HG03342 (cell line): Measurements from ENCODE around the gene IL1RN.

Experiments
- ATAC-seq: cut with Tn5 transposase; IDR thresholded peaks from one replicate; pipeline ENCODE4 v1.9.1; 2021; ENCODE audit warnings: mild to moderate bottlenecking, moderate library complexity; ENCODE audit not compliant: unreplicated experiment

Gene IL1RN

GRCh38 chr2:113102133-113102532 is 25.3 kb upstream of the IL1RN start:
- no peak for ATAC-seq

DNA sequence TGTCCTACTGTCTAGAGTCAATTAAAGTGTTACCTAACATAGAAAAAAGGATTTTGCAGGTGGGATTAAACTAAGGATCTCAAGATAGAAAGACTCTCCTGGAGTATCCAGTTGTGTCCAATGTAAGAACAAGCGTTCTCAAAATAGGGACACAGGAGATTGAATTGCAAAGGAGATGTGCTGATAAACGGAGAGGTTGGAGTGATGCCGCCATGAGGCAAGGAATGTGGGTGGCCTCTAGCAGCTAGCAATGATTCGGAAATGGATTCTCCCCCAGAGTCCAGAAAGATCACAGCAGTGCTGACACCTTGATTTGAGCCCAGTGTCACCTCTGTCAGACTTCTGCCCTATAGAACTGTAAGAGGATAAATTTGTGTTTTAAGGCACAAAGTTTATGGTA is 24.1 kb upstream of the IL1RN start:
- ATAC-seq: no peak

DNA sequence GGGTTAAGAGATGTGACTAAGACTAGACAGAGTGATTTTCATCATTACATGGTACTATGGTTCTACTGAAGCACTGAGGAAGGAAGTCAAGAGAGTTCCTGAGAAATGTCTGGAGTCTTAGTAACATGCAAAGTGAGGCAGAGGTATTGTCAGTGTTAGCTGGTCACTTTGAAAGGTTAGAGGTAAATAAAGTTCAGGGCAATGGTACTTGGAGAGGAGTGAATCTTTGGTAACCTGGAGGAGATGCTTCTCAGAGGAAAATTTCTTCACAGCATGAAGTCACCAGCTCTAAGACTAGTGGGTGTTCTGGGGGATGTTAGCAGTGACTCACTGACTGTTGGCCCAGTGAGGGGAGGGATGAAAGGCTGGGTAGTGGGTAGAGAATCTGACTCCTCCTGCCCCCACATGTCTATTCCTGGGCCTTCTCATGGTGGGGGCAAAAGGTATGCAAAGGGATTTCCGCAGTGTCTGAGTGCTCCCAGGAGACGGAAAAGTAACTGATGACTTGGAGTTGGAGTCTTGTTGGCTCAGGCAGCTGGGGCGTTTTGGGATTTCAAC is 23.3 kb upstream of the IL1RN start:
- ATAC-seq: no peak

DNA sequence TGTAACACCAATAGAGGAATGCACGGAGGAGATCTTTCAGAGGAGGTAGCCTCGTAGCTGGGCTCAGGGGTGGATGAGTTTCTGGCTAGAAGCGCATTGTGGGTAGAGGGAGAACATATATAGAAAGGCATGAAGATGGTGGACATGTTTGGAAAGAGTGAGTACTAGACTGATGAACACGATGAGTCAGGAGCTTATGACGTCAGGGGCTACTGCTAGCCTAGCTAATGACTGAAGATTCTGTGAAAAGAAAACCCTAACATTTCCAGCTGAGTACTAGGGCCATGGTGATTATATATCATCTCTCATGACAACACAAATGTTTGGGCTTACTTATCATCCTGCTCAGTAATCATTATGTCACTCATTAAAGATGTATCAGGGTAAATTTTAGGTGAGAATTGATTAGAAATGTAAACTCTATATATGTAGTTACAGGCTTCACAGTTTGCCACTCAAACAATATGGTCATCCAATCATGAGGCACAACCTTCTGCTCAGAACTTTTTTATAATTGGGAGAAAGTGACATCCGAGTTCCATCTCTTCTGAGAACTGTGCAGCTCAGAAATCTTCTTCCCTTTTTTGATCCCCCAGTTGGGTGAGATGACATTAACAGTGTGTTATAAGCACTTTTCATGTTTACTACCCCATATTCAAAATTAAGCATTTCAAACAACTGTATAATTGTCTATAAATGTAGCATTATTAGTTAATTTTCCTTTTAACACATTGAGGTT is 22.2 kb upstream of the IL1RN start:
- no peak for ATAC-seq

DNA sequence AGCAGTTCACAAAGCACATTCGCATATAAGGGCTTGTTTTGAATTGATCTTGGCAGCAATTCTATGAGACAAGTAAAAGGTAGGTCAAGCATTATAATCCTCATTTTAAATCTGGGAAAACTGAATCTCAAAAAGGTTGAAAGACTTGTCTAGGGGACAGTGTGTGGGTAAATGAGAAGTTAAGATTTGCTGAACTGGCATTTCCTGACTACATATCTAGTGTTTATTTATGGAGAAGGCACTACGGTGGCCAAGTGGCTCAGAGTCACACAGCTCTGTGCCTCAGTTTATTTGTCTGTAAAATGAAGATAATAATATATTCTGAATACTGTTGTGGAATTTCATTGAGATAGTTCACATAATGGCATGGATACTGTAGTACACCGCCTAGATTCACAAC is 16.3 kb upstream of the IL1RN start:
- ATAC-seq: no peak

GRCh38 chr2:113111823-113112287 is 15.5 kb upstream of the IL1RN start:
- no peak for ATAC-seq

DNA sequence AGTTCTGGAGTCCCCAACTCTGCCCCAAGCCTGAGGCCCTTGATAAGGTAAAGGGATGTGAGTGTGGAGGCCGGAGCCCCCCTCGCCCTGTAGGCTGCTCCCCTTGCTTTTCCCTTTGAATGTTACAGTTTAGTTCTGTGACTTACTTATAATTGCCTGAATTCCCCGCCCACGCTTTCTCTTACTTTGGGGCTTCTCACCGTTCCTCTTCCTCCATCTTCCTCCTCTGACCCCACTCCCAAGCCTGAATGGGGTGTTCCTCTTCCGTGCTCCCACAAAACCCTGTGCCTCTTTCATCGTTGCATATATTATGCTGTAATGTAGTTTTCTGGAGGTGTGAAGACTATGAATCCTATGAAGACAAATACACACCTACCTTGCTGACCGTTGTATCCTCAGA is 15.0 kb upstream of the IL1RN start:
- no peak for ATAC-seq

DNA sequence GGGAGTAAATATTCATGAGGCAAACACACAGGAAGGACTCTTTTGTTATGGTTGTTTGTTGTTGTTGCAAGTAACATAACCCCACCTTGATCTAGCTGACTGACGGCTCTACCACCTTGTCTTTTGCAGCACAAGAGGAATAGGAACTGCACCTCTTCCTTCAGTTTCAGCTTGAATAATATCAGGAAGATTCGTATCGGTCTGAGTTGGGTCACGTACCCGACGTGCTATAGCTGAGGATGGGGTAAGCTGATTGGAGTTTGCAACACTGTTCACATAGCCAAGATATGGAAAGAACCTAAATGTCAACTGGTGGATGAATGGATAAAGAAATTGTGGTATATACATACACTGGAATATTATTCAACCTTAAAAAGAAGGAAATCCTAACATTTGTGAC is 14.5 kb upstream of the IL1RN start:
- no peak for ATAC-seq

DNA sequence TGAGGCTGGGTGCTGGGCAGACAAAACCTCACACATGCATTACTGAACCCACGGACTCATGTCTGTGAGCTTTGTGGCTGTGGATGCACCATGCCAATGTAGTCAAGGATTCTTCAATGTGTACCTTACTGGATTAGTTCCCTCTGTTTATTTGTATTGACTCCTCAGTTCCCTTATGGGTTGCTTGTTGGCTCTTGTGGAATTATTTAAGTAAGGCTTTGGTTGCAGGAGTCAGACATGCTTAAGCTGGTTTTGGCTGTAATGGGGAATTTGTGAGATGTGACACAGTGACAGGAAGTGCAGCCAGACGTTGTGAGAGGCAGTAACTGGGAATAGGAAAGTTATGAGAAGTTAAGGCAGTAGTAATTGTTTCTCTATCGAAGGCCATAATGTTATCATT is 13.6 kb upstream of the IL1RN start:
- ATAC-seq: no peak

DNA sequence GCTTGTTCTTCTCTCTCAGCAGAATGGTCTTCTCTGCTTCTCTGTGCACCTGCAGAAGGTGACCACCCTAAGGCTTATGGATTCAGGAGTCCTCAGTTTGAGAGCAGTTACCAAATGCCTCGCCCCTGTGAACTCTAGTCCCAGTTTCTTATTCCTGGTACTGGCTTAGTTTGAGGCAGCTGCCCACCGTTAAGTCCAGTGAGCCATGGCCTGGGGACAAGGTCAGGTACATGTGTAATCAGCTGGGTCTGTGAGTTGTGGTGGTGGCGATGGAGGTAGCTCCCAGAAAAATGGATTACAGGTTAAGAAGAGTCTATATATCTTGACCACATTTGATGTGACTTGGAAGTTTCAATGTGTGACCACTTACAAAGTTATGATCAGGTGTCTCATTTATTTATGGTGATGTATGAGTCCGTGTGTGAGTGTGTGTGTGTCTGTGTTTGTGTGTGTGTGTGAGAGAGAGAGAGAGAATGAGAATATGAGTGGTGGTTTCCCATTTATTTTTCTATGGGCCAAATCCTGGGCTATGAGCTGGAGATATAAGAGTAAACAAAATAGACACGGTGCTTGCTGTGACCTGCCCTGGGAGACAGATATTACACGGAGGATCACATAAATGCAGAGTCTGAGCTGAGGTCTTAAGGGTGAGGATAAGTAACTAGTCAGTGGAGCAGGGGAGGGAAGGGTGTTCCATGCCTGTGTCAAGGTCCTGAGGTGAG is 13.0 kb upstream of the IL1RN start:
- no peak for ATAC-seq

DNA sequence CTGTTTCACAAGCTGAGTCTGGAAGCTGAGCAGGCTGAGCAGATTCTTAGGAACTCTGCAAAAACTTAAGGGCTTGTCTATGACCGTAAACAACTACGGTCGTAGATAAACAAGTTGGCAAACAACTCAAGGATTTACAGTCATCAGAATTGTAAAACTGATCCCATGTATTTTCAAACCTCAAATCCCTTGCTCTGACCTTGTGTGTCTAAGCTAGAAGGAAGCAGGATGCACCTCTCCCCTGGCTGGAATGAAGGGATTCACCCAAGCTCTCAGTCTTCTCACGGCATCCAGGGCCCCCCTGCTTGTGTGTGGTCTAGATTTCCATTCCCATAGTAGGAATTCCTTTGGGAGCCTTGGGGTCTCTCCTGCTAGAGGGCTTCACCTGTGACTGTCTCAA is 12.4 kb upstream of the IL1RN start:
- no peak for ATAC-seq

DNA sequence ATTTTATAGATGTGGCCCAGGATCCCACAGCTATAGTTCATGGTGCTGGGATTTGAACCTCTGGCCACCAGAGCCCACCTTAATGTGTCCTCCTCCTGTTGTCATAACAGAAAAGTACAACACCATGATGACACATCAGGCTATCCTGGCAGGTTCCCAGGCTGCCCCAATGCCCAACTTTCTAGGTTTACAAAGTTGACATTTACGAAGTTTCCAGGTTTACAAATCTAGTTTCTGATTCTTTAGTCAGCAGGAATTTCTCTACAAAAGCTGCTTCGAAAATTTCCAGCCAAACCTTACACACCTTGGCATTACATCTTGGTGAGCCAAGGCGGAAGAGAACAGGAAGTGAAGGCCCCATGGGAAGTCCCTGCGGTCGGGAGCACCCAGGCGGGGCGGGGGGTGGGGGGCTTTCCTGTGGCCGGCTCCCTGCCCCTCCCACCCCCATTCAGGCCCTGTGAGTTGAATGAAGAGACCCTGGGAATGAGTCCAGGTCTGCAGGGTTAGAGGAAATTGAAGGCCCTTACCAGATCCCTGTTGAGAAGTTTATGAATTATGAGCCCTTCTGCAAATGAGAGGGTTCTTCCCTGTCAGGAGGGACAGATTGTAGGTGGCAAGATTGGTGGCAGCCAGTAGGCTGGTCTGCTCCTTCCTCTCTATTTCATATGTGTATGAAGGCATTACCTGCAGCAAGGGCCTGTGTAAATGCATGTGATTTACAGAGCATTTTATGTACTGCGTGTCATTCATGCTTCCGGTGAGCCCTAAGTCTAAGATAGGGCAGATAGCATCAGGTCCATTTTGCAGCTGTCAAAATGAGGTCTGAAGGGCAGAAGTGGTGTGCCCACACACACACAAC is 11.1 kb upstream of the IL1RN start:
- peak; percentile 57 for ATAC-seq

DNA sequence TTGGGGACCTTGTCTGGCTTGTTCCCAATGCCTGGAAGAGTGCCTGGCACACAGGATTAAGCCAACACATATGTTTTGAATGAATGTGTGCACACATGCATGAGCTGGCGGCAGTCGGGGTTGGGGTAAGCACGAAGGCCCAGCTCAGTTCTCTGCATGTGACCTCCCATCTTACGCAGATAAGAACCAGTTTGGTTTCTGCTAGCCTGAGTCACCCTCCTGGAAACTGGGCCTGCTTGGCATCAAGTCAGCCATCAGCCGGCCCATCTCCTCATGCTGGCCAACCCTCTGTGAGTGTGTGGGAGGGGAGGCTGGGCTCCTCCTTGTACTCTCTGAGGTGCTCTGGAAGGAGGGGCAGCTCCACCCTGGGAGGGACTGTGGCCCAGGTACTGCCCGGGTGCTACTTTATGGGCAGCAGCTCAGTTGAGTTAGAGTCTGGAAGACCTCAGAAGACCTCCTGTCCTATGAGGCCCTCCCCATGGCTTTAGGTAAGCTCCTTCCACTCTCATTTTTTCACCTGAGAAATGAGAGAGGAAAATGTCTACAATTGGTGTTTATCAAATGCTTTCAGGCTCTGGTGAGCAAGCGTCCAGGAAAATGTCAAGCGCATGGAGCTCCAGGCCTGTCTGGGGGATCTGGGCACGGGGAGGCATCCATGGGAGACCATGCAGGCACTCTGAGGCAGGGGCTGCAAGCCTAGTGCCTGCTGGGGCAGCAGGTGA is 9.7 kb upstream of the IL1RN start:
- ATAC-seq: no peak

DNA sequence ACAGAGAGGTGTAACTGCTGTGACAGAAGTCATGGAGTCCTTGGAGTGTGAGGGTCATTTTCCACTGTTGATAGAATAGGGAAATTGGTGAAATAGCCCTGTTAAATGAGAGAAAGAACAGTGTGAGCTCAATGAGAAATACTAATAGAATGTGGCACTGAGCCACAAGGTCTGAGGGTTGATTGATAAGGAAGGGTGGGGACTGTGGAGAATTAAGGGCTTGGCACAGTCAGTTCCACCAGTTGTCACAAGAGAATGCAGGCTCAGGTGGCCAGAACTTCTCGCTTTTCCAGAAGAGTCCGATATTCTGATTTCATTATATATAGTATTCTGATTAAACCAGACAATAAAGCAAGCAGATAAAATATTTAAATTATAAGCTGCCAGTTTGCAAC is 9.1 kb upstream of the IL1RN start:
- no peak for ATAC-seq

- no peak for ATAC-seq
Measured at GRCh38 chr2:113119111-113119510, 8.3 kb upstream of the IL1RN start.

GRCh38 chr2:113120861-113121260 is 6.5 kb upstream of the IL1RN start:
- ATAC-seq: no peak

DNA sequence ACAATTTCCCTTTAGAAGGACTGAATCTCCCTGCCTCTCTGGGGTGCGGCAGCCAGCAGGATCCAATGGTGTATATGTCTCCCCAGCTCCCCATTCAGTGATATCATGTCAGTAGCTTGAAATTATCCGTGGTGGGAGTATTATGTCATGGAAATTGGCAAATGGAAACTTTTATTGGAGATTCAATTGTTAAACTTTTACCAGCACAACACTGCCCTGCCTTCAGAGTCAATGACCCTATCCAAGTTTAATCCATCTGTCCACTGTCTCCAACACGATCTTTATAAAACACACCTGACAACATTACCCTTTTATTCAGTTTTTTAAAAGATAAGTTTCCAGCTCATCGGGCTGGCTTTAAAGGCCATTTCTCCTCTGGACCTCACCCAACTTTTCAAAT is 5.0 kb upstream of the IL1RN start:
- no peak for ATAC-seq

GRCh38 chr2:113123726-113124125 is 3.7 kb upstream of the IL1RN start:
- no peak for ATAC-seq

DNA sequence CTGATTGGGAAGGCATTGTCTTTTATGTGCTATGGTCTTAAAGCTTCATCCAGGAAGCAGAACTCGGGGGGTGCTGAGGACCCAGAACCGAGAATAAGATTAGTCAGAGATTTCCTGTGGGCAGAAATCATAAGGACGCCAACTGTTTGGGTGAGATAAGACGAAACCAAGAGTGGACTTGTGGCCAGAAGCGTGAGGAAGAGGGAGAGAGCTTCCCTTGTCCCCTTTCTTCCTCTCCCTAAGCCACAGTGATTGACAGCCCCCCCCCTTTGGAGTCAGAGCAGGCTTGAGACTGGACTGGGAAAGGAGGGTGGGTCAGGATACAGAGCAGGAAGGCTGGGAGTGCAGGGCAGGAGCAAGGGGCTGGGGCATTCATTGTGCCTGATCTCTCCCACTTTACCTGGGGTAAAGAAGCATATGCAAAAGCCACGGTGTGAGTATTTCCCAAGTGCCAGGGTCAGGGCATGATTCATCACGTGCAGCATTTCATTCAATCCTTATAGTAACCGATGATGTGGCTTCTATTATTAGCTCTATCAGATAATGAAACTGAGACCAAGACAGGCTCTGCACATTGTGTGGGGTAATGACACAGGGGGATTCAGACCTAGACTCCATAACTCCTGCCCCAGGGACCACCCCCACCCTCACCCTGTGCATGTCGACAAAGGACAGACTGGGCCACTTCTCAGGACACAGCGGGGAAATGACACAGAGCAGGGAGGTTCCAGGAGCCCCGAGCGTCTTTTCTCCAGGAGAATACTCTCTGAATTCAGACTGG is 3.0 kb upstream of the IL1RN start:
- peak; percentile 68 for ATAC-seq
